Muscle of back (tissue), 11 donors: Measurements from ENCODE around the gene LIPE. TPM values are rescaled to one million over a fixed set of nuclear protein-coding genes. Genes with fewer than 3 reads are reported as not detected.

Experiments used
- DNase-seq, 3 donors: peaks; one replicate each; pipeline versions ENCODE4 v3.0.0 to v3.0.0-alpha.2; 2013
- polyA plus RNA-seq, 10 donors: library from polyadenylated mRNA; unstranded; fragments of 120-200 nt; gene quantifications; one replicate each; pipeline ENCODE4 v1.2.1, GENCODE V29; 2013; ENCODE audit not compliant: insufficient read length in 10 of 10

Gene LIPE
- polyA plus RNA-seq, 10 donors: 5.4 to 12.1 (median 7.6) TPM

GRCh38 chr19:42357290-42357689 is 69.9 kb downstream of the LIPE start:
- DNase-seq: no peak

DNA sequence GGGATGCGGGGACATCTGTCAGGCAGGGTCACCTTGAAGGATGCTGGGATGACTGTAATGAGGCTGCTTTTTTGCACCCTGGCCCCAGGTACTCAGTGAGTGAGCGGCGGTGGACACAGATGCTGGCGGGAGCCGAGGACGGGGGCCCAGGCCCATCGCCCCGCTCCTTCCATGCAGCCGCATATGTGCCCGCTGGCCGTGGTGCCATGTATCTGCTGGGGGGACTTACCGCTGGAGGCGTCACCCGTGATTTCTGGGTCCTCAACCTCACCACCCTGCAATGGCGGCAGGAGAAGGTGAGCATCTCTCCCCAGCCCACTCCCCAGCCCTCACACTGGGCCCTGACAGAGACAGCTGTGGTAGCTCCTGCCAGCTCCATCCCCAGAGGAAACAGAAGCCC is 70.5 kb downstream of the LIPE start:
- DNase-seq: no peak

- DNase-seq: no peak
Measured at GRCh38 chr19:42355896-42356295, 71.3 kb downstream of the LIPE start.

DNA sequence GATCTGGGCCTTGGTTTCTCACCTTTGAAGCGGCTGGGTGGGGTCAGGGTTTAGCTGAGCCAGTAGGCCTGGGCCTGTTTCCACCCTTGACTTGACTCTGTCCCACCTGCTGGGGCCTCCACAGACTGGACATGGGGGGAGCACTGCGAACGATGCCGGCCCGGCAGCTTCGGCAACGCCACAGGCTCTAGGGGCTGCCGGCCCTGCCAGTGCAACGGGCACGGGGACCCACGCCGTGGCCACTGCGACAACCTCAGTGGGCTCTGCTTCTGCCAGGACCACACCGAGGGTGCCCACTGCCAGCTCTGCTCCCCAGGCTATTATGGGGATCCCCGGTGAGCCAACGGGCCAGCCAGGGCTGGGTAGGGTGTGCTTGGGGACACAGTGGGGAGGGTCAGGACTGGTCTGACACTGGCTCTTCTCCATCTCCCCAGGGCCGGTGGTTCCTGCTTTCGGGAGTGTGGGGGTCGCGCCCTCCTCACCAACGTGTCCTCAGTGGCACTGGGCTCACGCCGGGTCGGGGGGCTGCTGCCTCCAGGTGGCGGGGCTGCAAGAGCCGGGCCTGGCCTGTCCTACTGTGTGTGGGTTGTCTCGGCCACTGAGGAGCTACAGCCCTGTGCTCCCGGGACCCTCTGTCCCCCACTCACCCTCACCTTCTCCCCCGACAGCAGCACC is 73.7 kb downstream of the LIPE start:
- DNase-seq: no peak

DNA sequence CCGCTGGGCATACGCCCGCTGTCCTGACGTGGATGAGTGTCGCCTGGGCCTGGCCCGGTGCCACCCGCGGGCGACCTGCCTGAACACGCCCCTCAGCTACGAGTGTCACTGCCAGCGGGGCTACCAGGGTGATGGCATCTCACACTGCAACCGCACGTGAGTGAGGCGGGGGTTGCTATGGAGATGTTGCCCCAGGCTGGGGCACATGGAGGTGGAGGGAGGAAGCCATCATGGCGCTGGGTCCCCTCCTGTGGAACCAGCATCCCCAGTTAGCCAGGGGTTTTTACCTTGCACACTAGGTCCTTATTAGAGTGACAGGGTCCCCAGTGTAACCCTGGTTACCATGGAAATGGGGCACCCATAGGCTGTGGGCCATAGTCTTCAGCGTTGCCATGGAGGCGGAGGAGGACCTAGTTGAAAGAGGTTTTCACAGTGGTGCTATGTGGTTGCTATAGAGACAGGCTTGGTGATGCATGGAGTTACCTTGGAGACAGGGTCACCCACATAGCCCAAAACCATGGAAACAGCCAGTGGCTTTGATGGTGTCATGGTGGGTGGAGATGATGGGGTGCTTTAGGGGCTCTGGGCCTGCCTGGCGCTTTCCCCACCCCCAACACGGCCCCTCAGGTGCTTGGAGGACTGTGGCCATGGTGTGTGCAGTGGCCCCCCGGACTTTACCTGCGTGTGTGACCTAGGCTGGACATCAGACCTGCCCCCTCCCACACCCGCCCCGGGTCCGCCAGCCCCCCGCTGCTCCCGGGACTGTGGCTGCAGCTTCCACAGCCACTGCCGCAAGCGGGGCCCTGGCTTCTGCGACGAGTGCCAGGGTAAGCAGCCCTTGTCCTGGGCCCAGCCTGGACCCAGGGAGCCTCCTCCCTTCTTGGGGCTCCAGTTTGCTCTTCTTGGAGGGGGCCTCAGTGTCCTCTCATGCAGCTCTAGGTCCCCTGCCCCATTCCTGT is 74.6 kb downstream of the LIPE start:
- DNase-seq: no peak

Other genes with a start within 250 kb of the LIPE start
- 10 to 100 TPM in 9 of 10 donors, 1 to 10 TPM in 1; 9.6 to 14.8 (median 12.8) TPM for gene DEDD2, start 209.7 kb downstream of the LIPE start, polyA plus RNA-seq
- 1 to 10 TPM; 4.5 to 8.5 (median 5.9) TPM for gene ZNF526, start 207.1 kb downstream of the LIPE start, polyA plus RNA-seq
- 10 to 100 TPM; 34.4 to 49.0 (median 42.1) TPM for gene GSK3A, start 184.8 kb downstream of the LIPE start, polyA plus RNA-seq
- 10 to 100 TPM; 28.5 to 46.1 (median 38.4) TPM for gene ERF, start 172.3 kb downstream of the LIPE start, polyA plus RNA-seq
- 10 to 100 TPM; 26.8 to 42.2 (median 35.7) TPM for gene CIC, start 158.1 kb downstream of the LIPE start, polyA plus RNA-seq
- 1 to 10 TPM in 4 of 10 donors, under 1 TPM in 6; 0.47 to 1.8 (median 0.78) TPM for gene PRR19, start 125.3 kb downstream of the LIPE start, polyA plus RNA-seq
- 10 to 100 TPM; 20.0 to 43.7 (median 29.7) TPM for gene PAFAH1B3, start 124.8 kb downstream of the LIPE start, polyA plus RNA-seq
- under 1 TPM; 0.16 to 0.56 (median 0.30) TPM for gene TMEM145, start 114.1 kb downstream of the LIPE start, polyA plus RNA-seq
- 10 to 100 TPM; 20.6 to 33.2 (median 26.3) TPM for gene MEGF8, start 101.8 kb downstream of the LIPE start, polyA plus RNA-seq
- under 1 TPM in 3 of 10 donors, not detected in 7; 0.42 to 0.79 (median 0.59) TPM for gene CNFN, start 37.1 kb downstream of the LIPE start, polyA plus RNA-seq
- gene CXCL17, start 15.6 kb upstream of the LIPE start, polyA plus RNA-seq: under 1 TPM in 1 of 10 donors, not detected in 9; 0.79 TPM
- 1 to 10 TPM in 9 of 10 donors, under 1 TPM in 1; 0.79 to 3.7 (median 2.0) TPM for gene CEACAM1, start 101.1 kb upstream of the LIPE start, polyA plus RNA-seq
- gene CEACAM8, start 167.5 kb upstream of the LIPE start, polyA plus RNA-seq: under 1 TPM in 7 of 10 donors, not detected in 3; 0.12 to 0.50 (median 0.20) TPM